Natural killer cell treated with Interleukin-12 subunit alpha and Interleukin-12 subunit beta and Interleukin-15 and Interleukin-18, amount 100 ng/mL, for 72 hours (primary cell): ENCODE measurements around the gene TGFBI. TPM values are rescaled to one million over a fixed set of nuclear protein-coding genes. Genes with fewer than 3 reads are reported as not detected.
A peak's percentile ranks its signal among the peaks of the same experiment; 100 is the strongest.

Source experiments
- ATAC-seq, 2 donors: fragments of 150-1000 bp; cut with Tn5 transposase in 1 of 2; sonication (Bioruptor Pico), chemical (Tn5 transposase) in 1 of 2; 2 replicates each; pipeline ENCODE4 v1.10.0; 2021
- DNase-seq: peaks from one replicate; pipeline ENCODE4 v3.0.0; 2022; ENCODE audit warnings: low spot score
- H3K27ac Mint-ChIP-seq, 2 donors: 1 replicate in 1 of 2; 2 replicates in 1 of 2; pipeline ENCODE4 v1.8.0; 2022; ENCODE audit warnings: mixed read lengths in 2 of 2, mild to moderate bottlenecking in 1 of 2, moderate library complexity in 1 of 2
- H3K27me3 Mint-ChIP-seq, 2 donors: 1 replicate in 1 of 2; 2 replicates in 1 of 2; pipeline ENCODE4 v1.8.0; 2022; ENCODE audit warnings: mixed read lengths in 2 of 2
- H3K36me3 Mint-ChIP-seq: one replicate; pipeline ENCODE4 v1.8.0; 2022; ENCODE audit warnings: mixed read lengths
- H3K4me1 Mint-ChIP-seq, 2 donors: 1 replicate in 1 of 2; 2 replicates in 1 of 2; pipeline ENCODE4 v1.8.0; 2022; ENCODE audit warnings: low read depth in 2 of 2, mixed read lengths in 2 of 2, mild to moderate bottlenecking in 1 of 2
- H3K4me3 Mint-ChIP-seq: one replicate; pipeline ENCODE4 v1.8.0; 2022; ENCODE audit warnings: mixed read lengths
- H3K9me3 Mint-ChIP-seq: 2 replicates; pipeline ENCODE4 v1.8.0; 2022; ENCODE audit warnings: mixed read lengths
- total RNA-seq, 2 donors: library from RNA; stranded (reverse); gene quantifications; one replicate each; pipeline ENCODE4 v1.2.3, GENCODE V29; 2022

Gene TGFBI
- total RNA-seq, 2 donors from 2014 or later, result not detected

DNA sequence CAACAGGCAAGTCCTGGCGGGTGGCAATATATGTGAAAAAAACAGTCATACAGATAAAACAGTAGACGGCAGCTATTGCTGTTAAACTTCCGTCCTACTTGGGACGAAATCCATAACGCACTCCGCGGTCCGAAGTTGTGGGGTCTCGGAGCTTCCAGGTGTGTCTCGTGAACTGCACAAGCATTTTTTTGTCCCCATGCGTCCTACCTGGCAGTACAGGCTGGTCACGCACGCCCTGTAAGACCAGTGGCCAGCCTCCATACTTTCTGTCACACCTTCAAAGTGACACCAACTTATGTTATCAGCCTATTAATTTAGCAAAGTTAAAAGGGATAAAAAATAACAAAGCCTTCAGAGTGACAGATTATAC lies 51.3 kb downstream of the TGFBI start:
- Mint-ChIP-seq H3K27me3 (peaks cover 17 to 37% of the 10 kb centered on the region in 2 donors), H3K4me3 (peak overlapping the region; percentile 58)
- ATAC-seq, result peak; percentile 16 to 22

DNA sequence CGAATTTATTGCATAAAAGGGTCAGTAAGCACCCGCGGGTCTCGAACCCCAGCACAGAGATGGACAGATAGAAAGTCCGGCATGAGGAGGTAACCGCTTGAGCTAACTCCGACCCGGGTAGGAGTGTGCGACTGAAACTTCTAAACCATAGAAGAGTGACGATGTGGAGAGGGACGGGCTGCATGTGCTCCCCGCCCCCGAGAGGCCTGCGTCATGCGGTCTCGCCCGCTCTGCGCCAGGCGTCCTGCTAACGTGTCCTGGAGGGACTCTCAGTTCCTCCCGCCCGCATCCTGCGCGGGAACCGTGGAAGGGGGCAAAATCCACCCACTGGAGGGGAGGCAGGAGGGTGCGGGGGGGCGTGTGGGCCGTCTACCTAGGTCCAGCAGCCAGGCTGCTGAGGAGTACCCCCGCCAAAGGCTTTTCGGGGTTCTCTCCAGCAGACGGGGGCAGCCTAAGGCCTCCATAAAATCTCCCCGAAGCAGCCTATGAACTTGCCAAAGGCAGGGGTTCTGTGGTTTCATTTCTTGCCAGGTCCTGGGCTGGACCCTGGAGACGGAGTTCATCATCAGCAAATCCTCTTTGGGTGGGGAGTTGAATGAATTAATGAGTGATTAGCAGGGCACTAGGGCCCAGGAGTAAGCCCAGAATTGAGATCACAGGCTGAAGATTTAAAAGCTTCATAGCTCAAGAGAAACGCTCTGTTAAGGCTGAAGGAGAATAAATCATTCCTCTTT lies 51.9 kb downstream of the TGFBI start:
- peak; percentile 92 for ATAC-seq
- Mint-ChIP-seq H3K27me3 (peaks cover 17 to 37% of the 10 kb centered on the region in 2 donors), H3K27ac (peak overlapping the region; percentile 51 to 52), H3K9me3 (no peaks in the 10 kb centered on the region), H3K36me3 (no peaks in the 10 kb centered on the region), H3K4me3 (peak overlapping the region; percentile 58), H3K4me1 (peaks cover 7 to 10% of the 10 kb centered on the region in 2 donors)
- DNase-seq, result peak; percentile 81

More for the DNA sequence above, 51.3 kb downstream of the TGFBI start:
- H3K27ac Mint-ChIP-seq, result peak overlapping the region; percentile 51 to 52
- peaks cover 7 to 10% of the 10 kb centered on the region in 2 donors for H3K4me1 Mint-ChIP-seq
- no peaks in the 10 kb centered on the region for H3K36me3 Mint-ChIP-seq
- DNase-seq, result no peak
- H3K9me3 Mint-ChIP-seq, result no peaks in the 10 kb centered on the region

DNA sequence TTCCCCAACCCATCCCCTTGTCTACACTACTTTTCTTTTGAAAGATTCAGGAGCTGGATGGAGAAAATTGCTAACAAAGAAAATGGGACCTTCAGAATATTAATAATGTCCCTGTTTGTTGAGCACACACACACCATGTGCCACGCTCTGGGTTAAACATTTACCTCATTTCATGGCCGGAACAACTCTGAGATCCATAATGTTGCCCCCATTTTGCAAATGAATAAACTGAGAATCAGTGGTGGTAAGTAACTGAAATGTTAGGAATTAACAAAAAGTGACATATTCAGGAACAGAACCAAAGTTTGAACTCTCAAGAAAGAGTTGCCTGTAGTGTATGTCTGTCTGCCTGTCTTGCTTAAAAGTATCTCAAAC lies 52.4 kb downstream of the TGFBI start:
- no peaks in the 10 kb centered on the region for H3K9me3 Mint-ChIP-seq
- no peak for ATAC-seq

DNA sequence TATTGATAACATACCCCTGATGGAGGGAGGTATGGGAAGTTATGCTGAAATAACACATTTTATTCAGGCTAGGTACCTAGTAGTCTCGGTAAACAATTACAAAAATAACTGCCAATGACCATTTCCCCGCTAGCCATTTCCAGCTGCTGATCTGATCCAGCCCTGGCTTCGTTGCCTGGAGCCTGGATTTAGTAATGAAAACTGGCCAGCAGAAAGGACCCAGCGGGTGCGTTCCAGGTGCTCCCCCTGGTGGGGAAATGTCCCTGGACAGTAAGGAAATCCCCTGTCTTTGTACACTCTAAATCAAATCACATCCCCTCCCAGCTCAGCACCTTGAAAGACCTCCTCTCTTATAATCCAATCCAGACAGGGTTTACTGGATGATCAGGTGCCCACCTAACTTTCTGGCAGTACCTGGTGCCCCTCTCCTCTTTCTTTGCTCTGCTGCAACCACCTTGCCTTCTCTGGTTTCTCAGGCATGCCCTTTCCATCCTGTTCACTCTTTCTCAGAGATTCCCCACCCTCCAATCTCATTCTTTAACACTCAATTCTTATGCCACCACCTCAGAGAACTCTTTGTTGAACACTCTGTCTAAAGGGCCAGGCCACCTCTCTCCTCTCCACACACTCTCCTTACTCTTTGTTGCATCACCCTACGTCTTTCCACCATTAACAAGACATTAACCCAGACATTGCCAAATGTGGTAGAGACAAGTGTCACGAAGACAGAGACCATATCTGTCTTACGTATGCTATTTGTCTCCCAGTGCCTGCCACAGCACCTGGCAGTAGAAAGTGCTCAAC lies 53.8 kb downstream of the TGFBI start:
- H3K4me1 Mint-ChIP-seq, result peaks cover 7 to 10% of the 10 kb centered on the region in 2 donors
- H3K4me3 Mint-ChIP-seq, result no peak overlapping the region
- no peaks in the 10 kb centered on the region for H3K36me3 Mint-ChIP-seq
- no peaks in the 10 kb centered on the region for H3K9me3 Mint-ChIP-seq
- ATAC-seq (no peak), DNase-seq (peak; percentile 68)
- peaks cover 15 to 28% of the 10 kb centered on the region in 2 donors for H3K27me3 Mint-ChIP-seq
- H3K27ac Mint-ChIP-seq, result no peak overlapping the region

More for the DNA sequence above, 52.4 kb downstream of the TGFBI start:
- no peak overlapping the region for H3K4me3 Mint-ChIP-seq
- H3K27ac Mint-ChIP-seq, result no peak overlapping the region
- peaks cover 7 to 10% of the 10 kb centered on the region in 2 donors for H3K4me1 Mint-ChIP-seq
- no peak for DNase-seq
- no peaks in the 10 kb centered on the region for H3K36me3 Mint-ChIP-seq
- peaks cover 17 to 37% of the 10 kb centered on the region in 2 donors for H3K27me3 Mint-ChIP-seq

DNA sequence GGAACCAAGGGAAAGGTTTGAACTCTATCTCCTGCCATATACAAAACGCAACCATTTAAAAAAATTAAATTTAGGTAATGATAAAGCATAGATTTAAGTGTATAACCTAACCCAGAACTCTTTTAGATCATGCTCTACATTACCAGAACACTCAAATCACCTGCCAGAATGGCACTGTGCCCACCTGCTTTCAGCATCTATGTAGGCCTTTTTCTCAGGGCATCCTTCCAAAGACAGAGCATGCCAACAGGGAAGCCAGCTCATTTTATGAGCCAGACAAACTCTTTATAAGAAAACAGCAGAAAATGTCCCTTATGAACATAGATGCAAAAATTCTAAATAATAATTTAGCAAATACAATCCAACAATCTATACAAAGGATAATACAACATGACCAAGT lies 55.9 kb downstream of the TGFBI start:
- H3K9me3 Mint-ChIP-seq, result no peaks in the 10 kb centered on the region
- peaks cover 5 to 8% of the 10 kb centered on the region in 2 donors for H3K27me3 Mint-ChIP-seq
- no peaks in the 10 kb centered on the region for H3K36me3 Mint-ChIP-seq

GRCh38 chr5:136086783-136087566 lies 58.2 kb downstream of the TGFBI start:
- Mint-ChIP-seq H3K36me3 (no peaks in the 10 kb centered on the region), H3K4me3 (no peak overlapping the region), H3K27ac (no peak overlapping the region), H3K4me1 (no peaks in the 10 kb centered on the region), H3K9me3 (no peaks in the 10 kb centered on the region), H3K27me3 (peaks cover 0 to 13% of the 10 kb centered on the region in 2 donors)
- ATAC-seq, result no peak
- DNase-seq, result no peak

More for the DNA sequence above, 55.9 kb downstream of the TGFBI start:
- H3K27ac Mint-ChIP-seq, result no peak overlapping the region
- peaks cover 6 to 8% of the 10 kb centered on the region in 2 donors for H3K4me1 Mint-ChIP-seq
- DNase-seq (no peak), ATAC-seq (no peak)
- H3K4me3 Mint-ChIP-seq, result no peak overlapping the region

DNA sequence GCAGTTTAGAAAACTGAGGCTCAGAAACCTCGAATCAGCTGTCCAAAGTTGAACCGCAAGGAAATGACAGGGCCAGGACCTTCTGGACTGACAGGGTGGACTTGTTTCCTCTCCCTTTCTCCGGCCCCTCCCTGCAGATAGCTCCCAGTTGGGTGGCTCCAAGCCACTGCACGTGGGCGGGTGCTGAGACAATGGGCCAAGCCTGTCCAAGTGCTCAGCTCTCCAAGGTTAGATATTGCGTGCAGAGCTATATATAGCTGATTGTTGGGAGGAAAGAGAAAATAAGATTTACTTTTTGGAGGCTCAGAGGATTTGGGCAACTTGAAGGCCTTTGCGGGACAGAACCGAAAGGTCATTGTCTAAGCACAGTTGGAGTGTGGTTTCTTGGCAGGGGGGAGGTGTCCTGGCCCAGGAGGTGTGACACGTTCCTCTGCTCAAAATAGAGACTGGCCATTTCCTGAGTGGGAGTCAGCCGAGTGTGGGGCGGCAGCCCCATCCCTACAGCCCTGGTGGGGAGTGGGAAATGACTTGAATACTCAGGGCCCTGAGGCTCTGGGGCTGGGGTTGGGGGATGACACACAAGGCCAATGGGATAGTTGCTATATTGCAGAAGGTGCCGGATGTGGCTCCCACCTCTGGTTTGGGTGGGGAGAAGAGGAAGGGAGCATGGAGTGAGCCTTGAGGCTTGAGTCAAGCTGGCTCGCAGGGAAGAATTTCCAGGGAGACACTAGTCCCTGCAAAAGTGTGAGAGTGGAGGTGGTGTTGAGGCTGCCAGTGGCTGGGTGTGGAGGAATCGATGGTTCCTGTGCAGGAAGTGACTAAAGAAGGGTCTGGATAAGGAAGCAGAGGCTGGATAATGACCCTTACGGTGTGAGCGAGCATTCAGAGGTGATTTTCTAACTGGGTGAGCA lies 59.4 kb downstream of the TGFBI start:
- H3K27me3 Mint-ChIP-seq, result peaks cover 4 to 18% of the 10 kb centered on the region in 2 donors
- H3K4me3 Mint-ChIP-seq, result no peak overlapping the region
- H3K36me3 Mint-ChIP-seq, result no peaks in the 10 kb centered on the region
- peak in 1 of 2 donors; percentile 43 for ATAC-seq
- no peaks in the 10 kb centered on the region for H3K9me3 Mint-ChIP-seq
- H3K27ac Mint-ChIP-seq, result no peak overlapping the region
- no peaks in the 10 kb centered on the region for H3K4me1 Mint-ChIP-seq
- DNase-seq, result no peak

- no peak overlapping the region for H3K4me3 Mint-ChIP-seq
- DNase-seq (no peak), ATAC-seq (no peak)
- peaks cover 9 to 34% of the 10 kb centered on the region in 2 donors for H3K27me3 Mint-ChIP-seq
- no peaks in the 10 kb centered on the region for H3K4me1 Mint-ChIP-seq
- no peaks in the 10 kb centered on the region for H3K36me3 Mint-ChIP-seq
- H3K27ac Mint-ChIP-seq, result no peak overlapping the region
- H3K9me3 Mint-ChIP-seq, result no peaks in the 10 kb centered on the region
Observed at GRCh38 chr5:136089791-136090190, 61.0 kb downstream of the TGFBI start.

DNA sequence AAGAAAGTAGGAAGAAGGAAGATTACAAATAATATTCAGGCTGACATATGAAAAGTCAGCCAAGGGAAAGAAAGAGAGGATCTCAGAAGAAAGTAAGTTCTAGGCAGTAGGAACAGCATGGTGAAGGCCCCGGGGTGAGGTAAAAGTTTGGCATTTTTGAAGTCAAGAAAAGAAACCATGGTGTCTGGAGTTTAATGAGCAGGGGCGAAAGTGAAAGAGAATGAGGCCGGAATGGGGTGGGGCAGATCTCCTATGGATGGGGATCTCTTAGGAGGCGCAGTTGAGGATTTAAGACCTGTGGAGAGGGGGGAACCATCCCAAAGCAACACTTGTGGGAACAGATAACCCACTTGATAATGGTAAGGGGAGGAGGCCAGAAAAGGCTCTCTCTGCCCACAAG lies 61.5 kb downstream of the TGFBI start:
- H3K9me3 Mint-ChIP-seq, result no peaks in the 10 kb centered on the region
- no peaks in the 10 kb centered on the region for H3K36me3 Mint-ChIP-seq
- H3K4me3 Mint-ChIP-seq, result no peak overlapping the region
- H3K4me1 Mint-ChIP-seq, result no peaks in the 10 kb centered on the region
- H3K27ac Mint-ChIP-seq, result no peak overlapping the region
- no peak for DNase-seq
- H3K27me3 Mint-ChIP-seq, result peaks cover 12 to 39% of the 10 kb centered on the region in 2 donors
- ATAC-seq, result no peak

DNA sequence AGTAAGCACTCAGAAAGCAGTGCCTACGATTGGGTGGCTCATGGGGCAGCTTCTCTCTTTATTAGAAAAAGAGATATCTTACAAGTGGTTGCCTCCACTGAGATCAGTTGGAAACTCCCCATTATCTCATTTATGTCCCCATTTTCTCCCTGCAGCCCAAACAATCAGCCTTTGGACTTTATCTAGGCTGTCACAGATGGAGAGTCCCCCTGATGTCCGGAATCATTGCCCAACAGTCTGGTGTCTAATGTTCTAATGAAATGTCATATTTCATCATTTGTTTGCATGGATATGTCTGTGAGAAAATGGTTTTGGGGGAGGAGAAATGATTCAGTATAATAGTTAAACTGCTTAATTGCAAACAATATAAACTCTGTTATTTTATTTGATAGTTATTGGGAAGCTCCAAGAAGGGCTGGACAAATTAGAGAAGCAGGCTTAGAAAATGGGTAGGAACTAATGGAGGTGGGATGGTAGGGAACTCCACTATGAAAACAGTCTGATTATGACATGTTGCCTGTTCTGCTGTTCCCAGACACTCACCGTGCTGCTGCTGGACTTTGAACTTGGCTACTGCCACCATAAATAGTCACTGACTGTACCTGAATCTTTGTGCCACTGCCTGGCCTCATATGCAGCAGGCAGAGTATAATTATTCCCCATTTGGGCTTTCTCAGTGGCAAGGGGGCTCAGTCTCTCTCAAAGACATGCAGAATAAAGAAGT lies 65.6 kb downstream of the TGFBI start:
- no peaks in the 10 kb centered on the region for H3K4me1 Mint-ChIP-seq

DNA sequence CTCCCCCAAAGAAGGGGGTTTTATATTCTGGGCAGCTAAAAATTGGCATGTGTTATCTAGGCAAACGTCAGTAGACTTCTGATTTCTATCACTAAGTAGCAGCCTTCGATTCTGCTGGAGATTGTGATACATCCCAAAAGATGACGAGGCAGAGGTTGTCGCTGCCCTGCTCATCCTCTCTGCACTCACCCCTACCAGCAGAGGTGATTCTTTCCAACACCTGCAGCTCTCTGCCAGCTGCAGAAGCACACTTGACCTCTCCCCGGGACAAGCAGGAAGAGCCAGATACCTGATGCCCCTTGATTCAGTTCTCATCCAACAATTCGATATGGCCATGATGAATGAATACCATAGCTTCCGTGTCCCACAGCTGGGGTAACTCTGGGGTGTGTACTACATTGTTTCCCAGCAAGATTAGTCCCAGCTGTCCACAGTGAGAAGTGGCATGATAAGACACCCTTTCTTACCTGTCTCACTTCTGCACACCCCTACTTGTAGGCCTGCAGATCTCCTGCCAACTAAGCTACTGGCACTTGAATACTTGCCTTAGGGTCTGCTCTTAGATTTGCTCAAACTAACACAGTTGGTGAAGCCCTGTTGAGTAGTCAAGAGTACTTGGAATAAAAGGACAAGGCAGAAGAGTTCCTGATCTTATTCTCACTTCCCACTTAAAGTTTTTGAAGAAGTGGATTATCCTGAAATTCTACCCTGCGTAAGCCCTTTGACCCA lies 66.3 kb downstream of the TGFBI start:
- no peak overlapping the region for H3K4me3 Mint-ChIP-seq
- H3K36me3 Mint-ChIP-seq, result no peaks in the 10 kb centered on the region
- H3K27me3 Mint-ChIP-seq, result peaks cover 28 to 61% of the 10 kb centered on the region in 2 donors
- ATAC-seq (no peak), DNase-seq (no peak)
- H3K27ac Mint-ChIP-seq, result no peak overlapping the region
- H3K9me3 Mint-ChIP-seq, result no peaks in the 10 kb centered on the region
- H3K4me1 Mint-ChIP-seq, result no peaks in the 10 kb centered on the region

More for the DNA sequence above, 65.6 kb downstream of the TGFBI start:
- Mint-ChIP-seq H3K27me3 (peaks cover 28 to 65% of the 10 kb centered on the region in 2 donors), H3K9me3 (no peaks in the 10 kb centered on the region), H3K27ac (no peak overlapping the region), H3K36me3 (no peaks in the 10 kb centered on the region), H3K4me3 (no peak overlapping the region)
- ATAC-seq (no peak), DNase-seq (no peak)

DNA sequence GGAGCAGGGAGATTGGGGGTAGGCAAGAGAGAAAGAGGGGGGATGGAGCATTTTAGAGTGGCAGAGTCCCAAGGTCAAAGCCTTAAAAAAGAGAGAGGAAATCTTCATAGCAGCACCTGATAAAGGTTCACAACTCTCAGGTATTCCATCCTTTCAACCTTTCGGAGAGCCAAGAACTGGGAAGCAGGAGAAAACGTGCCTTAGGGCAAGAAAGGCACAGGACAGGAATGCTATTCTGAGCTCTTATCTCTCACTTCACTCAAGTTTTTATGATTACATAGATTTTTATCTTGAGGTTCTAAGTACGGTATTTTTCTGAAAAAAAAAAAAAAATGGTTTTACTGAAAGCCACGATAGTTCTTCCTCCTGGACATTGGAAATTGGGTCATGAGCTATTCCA lies 69.4 kb downstream of the TGFBI start:
- DNase-seq (no peak), ATAC-seq (no peak)
- H3K27me3 Mint-ChIP-seq, result peaks cover 31 to 55% of the 10 kb centered on the region in 2 donors
- H3K9me3 Mint-ChIP-seq, result no peaks in the 10 kb centered on the region
- no peak overlapping the region for H3K4me3 Mint-ChIP-seq
- H3K36me3 Mint-ChIP-seq, result no peaks in the 10 kb centered on the region
- no peaks in the 10 kb centered on the region for H3K4me1 Mint-ChIP-seq
- no peak overlapping the region for H3K27ac Mint-ChIP-seq
